ENCODE data around the gene GTF2A1.
"Not testable (repeated sequence)": the region's sequence is repeated elsewhere in the genome, so short reads cannot be mapped to it uniquely, and the experiment has no call there.

Gene GTF2A1

DNA sequence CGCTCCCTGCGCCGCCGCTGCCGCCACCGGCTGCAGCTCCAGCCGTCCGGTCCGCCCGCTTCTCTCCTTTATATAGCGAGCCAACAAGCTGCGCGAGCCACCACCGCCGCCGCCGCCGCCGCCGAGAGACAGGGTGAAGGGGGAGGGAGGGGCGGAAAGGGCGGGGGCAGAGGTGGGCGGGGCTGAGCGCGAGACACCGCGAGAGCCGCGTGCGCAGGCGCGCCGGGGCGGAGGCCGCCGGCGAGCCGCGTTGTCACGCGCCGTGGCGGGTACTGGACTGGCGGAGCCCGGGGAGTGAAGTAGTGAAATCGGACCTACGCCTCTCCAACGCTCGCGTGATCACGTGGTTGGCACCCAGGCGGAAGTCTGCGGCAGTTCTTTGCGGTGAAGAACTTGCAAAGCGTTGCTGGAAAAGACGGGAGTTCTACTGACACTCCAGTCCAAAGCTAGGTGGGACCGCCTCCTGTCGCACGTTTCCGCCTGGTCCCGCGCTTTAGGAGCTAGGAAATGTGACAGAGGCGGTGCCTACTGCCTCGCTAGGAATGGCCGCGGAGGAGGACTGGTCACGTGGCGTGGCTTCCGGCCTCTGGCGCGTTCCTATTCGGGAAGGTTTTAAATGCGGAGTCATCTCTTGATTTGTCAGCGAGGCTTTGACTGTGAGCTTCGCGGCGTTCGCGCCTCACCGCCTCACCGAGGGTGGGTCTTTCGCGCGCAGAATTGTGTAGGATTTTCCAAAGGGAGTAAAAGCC lies at the start of gene GTF2A1:
GTF2A1 (minus strand) TSS at position 130 of the 749 bp plus-strand sequence. CDS start 441 bp downstream, outside the sequence.
- peak; percentile 95 for DNase-seq

DNA sequence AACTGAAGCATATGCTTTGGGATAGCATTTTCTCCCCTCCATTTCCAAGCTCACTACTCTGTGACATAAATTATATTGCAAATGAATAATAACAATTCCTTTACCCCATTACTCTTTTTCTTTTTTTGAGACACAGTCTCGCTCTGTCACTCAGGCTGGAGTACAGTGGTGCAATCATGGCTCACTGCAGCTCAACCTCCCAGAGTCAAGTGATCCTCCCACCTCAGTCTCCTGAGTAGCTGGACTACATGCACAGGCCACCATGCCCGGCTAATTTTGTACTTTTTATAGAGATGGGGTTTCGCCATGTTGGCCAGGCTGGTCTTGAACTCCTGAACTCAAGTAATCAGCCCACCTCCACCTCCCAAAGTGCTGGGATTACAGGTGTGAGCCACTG lies 49.2 kb upstream of the GTF2A1 start:
- DNase-seq: no peak

DNA sequence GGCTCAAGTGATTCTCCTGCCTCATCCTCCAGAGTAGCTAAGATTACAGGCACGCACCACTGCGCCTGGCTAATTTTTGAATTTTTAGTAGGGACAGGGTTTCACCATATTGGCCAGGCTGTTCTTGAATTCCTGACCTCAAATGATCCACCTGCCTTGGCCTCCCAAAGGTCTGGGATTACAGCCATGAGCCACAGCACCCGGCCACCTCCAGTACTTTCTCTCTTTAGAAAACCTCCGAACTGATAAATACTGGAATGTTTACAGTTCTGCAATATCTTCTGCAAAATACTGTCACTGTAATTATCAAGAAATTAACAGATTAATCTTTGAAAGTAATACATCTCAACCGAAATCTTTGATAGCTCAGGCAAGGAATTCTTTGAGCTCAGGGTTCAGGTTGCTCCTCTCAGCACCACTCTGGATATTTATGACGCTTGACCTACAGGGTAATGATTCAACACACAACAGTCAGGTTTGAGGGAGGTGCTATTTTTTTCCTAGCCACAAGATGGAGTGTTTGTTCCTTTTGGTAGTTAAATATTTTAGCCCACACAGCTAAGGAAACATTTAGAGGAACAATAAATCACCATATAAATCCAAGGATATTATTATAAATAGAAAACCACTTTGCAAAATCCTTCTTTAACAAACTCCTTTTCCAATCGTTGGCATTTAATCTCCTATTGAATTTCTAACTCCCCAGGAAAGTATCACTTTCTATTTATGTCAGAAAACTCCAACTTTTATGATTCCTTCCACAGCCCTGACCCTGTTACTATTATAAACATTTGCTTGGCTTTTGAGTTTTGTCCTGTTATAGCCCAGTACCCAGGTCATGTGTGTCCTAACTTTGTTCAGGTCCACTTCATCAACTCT lies 48.6 kb upstream of the GTF2A1 start:
- DNase-seq: peak; percentile 15

DNA sequence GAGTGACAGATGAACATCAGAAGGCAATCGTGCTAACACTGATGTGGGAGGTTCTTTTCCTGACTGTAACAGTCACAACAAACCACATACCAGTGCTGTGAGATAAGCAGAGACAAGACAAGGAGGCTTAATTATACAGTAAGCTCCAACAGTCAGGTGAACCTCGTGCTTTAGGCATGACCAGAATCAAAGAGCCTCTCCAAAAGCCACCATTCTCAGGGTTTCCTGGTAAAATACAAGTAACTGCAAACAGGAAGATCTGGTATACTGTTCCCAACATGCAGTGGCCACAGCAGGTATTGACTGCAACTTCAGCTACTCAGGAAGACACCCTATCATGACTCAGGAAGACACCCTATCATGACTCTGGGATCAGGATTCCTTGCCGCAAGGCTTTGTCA lies 47.3 kb upstream of the GTF2A1 start:
- no peak for DNase-seq

DNA sequence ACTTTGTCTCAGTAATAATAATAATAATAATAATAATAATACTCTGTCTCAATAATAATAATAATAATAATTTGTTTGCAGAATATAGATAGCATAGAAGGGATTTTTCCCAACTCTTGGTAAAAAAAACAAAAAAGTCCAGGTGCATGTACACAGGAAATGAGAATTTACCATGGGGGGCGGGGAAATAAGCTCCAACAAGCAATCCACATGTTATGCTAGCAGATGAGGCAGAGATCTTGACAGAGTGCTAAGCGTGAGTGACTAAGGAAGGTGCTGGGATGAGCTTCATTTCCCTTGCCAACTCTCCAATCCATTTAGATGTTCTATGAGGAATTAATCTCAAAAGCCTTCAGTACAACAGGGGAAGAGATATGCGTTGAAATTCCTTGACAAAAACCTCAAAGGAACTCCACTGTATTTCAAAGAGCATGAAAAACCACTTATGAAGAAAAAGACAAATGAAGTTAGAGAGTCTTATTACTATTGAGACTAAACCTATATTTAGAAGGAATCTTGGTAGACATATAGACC lies 44.9 kb upstream of the GTF2A1 start:
- DNase-seq: no peak

DNA sequence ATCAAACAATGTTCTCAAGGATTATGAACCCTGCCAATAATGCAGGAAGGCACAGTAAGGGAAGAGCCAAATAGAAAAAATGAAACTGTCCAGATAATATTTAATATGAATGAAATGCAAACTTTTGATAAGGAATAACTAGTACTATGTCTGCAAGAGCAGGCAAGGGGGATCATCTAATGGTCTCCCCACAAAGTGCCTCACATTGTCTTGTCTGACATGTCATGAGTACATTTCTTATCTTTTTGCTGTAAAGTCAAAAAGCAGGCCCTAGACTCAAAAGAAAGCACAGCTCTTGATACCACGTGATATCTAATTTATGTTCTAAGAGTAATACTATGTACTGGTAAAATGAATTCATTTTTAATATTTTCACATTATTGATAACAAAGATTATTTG lies 43.9 kb upstream of the GTF2A1 start:
- no peak for DNase-seq

DNA sequence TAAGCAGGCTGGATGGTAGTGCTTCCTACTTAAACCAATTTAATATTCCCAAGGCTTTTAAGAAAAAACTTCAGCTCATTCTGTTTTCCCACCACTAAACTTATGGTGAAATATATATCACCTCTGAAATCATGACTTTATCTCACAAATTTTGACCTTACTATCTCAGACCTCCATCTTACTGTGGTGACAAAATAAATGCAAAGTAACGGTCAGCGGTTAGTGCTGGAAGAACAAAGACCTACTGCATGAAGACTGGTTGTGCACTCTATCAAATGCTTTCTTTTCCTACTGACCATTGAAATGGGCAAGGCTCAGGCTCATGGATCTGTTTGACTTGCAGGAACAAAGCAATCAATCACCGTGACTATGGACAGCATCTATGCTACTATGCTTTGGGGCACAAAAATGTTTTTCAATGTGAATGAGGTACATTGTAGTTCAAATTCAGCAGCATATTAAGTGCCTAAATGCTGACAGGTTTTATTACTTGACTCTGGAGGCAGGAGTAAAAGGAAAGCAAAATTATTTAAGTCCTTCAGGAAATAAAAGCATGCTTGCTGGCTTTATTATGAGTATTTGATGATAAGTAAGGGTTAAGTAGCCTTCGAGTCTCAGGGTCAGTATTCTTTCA lies 43.1 kb upstream of the GTF2A1 start:
- DNase-seq: no peak

DNA sequence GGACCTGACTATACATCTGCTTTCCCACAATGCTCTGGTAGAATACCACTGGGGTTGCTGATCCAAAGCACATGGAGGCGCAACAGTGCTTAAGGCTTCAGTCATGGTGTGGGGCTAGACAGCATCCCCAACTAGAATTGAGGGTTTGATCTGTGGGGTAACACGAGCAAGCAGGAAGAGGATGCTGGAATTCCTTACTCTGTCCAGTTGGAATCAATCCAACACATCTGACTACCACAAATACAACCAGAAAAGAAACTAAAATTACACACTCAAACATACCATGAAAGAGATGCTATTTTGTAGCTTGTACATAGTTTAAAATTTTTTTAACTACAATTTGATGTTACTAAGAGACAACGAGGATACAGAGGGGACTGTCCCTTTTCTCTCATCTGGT lies 40.4 kb upstream of the GTF2A1 start:
- DNase-seq: no peak

DNA sequence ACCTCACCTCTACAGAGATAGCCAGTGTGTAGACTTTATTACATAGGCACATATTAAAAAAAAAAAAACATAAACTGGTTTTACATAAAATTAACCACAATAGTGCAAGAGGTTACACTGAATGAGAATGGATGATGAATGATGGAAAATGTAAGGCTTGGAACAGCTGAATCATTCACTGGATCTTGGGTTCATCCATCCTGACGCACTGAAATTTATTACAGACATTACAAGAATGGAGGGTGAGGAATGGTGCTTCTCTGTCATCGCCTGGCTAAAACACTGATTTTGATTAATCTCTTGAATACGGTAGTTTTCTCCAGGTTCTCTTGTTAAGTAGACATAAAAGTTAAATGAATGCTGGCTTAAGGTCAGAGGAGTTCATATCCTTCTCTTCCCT lies 40.0 kb upstream of the GTF2A1 start:
- no peak for DNase-seq

DNA sequence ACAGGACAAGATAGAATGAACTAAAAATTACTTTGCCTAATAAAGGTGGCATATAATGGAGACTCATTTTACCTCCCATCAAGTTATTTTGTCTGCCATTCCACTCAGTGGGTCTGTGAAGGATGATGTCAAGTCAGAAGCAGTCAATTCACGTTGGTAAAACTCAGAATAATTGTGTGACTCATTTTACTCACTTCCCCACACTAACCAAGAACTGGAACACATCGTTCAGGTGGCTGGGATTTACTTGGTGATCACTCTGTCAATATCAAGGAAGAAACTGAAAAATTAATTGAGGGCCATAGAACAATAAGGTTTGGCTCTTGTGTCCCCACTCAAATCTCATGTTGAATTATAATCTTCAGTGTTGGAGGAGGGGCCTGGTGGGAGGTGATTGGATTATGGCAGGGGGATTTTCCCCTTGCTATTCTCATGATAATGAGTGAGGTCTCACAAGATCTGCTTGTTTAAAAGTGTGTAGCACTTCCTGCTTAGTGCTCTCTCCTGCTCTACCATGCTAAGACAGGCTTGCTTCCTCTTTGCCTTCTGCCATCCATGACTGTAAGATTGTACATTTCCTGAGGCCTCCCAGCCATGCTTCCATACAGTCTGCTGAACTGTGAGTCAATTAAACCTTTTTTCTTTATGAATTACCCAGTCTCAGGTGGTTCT lies 35.7 kb upstream of the GTF2A1 start:
- no peak for DNase-seq

DNA sequence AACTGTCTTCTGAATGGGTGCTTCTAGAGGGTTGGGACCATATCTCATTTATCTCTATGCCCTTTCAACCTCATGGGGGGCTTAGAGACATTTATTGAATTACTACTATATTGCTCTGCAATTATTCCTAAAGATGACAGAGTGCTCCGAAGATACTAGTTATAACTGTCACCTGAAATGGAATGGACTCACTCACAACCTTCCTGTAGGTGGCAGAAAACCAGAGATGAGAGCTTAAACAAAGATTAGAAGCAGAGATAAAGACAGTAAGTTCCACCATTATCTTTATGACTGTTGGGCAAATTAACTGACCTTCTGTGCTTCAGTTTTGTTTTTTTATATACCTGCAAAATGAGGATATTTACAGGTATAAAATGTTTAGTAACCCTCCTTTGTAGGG lies 31.5 kb upstream of the GTF2A1 start:
- no peak for DNase-seq

DNA sequence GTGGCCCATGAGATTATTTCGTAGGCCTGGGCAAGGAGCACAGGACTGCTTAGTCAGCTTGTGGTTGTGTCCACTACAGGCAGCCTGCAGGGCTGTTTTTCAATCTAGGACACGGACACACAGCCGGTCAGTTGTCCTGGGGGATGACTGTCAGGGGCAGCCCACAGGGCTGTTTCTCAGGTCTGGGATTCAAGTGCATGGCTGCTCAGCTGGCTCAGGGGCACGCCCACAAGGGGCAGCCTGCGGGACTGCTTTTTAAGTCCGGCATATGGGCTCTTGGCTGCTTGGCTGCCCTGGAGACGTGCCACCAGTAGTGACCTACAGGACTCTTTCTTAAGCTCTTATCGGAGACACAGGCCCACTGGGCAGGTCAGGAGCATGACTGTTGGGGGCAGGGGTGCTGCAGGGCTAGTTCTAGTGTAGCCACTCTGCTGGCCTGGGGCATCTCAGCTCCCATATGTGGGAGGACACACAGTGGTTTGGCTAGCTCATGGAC lies 26.6 kb upstream of the GTF2A1 start:
- DNase-seq: no peak

DNA sequence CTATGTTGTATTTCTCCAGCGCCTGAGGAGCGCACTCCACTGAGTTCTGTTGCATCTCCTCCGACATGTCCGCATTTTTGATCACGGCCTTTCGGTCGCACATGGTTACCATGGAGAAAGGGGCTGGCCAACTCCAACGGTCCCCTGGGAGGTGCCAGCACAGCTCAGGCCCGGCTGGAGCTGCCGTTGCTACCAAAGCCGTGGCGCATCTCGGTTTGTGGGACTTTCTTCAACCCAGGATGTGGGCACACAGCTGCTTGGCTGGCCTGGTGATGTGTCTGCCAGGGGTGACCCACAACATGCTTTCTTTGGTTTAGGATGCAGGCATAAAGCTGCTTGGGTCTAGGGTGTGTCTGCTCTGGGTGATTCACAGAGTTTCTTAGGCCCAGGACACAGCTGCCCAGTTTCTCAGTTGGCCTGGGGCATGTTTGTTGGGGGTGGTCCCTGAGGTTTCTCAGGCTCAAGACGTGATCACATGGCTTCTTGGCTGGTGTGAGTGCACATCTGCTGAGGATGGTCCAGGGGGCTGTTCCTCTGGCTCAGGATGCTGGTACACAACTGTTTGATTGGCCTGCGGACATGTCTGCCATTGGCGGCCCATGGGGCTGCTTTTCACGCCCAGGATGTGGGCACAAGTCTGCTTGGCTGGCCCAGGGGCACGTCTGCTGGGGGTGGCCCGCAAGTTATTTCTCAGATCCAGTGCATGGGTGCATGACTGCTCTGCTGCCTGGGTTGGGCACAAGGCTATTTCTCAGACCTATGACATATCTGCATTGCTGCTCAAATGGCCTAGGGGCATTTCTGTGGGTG lies 25.9 kb upstream of the GTF2A1 start:
- DNase-seq: peak; percentile 85

DNA sequence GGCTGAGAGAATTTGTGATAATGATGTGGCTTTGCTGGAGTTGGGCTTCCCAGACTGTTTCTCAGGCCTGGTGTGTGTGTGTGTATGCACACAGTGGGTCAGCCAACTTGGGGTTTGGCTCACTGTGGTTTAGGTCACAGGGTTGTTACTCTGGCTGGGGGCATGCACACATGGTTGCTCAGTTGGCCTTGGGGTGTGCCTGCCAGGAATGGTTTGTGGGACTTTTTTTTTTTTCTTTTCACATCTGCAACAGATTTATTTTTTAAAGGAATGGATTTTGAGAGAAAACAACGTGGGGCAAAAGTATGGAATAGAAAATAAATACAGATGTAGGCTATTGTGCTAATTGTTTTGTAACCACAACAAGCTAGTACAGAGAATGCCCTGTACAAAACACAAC lies 25.0 kb upstream of the GTF2A1 start:
- no peak for DNase-seq

DNA sequence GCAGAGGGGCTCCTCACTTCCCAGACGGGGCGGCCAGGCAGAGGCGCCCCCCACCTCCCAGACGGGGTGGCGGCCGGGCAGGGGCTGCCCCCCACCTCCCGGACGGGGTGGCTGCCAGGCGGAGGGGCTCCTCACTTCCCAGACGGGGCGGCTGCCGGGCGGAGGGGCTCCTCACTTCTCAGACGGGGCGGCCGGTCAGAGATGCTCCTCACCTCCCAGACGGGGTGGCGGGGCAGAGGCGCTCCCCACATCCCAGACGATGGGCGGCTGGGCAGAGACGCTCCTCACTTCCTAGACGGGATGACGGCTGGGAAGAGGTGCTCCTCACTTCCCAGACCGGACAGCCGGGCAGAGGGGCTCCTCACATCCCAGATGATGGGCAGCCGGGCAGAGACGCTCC lies 23.7 kb upstream of the GTF2A1 start:
- DNase-seq: not testable (repeated sequence)

DNA sequence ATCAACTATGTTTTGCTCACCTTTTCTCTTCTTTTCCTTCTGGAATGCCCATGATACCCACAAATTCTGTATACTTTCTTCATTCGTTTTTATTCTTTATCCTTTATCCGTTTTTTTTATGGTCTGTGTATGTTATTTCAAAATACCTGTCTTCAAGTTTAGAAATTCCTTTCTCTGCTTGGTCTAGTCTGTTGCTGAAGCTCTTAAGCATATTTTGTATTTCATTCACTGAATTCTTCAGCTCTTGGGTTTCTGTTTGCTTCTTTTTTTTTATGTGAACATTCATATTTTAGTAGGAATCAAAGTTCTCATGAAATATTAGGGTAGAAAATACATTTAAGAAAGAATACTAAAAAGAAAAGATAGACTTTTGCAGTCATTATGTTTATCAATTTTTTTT lies 22.7 kb upstream of the GTF2A1 start:
- no peak for DNase-seq

DNA sequence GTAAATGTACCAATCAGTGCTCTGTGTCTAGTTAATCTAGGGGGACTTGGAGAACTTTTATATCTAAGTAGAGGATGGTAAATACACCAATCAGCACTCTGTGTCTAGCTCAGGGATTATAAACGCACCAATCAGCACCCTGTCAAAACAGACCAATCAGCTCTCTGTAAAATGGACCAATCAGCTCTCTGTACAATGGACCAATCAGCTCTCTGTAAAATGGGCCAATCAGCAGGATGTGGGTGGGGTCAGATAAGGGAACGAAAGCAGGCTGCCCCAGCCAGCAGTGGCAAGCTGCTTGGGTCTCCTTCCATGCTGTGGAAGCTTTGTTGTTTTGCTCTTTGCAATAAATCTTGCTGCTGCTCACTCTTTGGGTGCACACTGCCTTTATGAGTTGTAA lies 16.1 kb upstream of the GTF2A1 start:
- DNase-seq: not testable (repeated sequence)

DNA sequence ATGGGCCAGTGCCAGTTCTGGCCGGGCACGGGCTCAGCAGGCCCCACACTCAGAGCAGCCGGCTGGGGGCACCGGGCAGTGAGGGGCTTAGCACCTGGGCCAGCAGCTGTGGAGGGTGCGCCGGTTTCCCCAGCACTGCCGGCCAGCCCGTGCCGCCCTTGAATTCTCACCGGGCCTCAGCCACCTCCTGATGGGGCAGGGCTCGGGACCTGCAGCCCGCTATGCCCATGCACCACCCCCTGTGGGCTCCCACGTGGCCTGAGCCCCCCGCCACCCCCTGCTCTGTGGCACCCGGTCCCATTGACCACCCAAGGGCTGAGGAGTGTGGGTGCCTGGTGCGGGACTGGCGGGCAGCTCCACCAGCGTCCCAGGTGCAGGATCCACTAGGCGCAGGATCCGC lies 15.4 kb upstream of the GTF2A1 start:
- no peak for DNase-seq

DNA sequence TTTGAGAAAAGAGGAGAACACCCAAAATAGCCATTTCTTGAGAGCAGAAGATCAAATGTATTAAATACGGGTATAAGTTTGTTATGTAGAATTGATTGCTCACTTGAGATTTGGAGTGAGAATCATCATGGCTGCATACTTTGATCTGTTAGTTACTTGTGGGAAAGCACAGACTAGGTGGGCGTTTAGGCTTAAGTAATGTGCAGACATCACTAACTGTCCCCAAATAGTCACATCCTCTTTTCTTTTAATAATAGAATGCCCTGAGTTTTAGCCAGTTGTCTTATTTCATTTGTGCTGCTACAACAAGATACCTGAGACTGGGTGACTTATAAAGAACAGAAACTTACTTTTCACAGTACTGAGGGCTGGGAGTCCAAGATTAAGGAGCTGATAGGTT lies 14.3 kb upstream of the GTF2A1 start:
- no peak for DNase-seq

DNA sequence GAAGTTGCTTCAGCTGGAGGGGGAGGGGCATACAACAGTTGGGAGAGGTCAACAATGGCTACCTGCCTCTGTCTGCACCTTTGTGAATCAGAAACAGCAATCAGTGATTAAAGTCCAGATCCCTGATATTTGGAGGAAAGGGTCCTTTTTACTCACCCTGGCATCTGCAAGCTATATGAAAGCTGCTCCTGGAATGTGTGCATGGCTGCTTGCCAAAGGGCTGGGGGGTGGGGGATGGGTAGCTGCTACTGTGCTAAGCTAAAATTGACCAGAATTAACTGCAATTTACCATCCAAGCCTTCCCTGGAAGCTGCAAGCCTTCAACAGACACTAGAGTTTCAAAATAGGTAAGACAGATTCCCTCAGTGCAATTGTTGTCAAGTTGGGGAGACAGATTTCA lies 13.5 kb upstream of the GTF2A1 start:
- peak; percentile 2 for DNase-seq

DNA sequence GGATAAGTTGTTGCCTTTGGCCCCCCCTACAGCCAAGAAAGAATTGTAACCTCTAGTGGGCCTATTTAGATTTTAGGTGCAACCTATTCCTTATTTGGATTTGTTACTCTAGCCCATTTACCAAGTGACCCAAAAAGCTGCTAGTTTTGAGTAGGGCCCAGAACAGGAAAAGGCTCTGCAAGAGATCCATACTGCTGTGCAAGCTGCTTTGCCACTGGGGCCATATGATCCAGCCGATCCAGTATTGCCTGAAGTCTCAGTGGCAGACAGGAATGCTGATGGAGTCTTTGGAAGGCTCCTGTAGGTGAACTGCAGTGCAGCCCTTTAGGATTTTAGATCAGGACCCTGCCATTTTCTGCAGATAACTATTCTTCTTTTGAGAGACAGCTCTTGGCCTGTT lies 12.9 kb upstream of the GTF2A1 start:
- DNase-seq: no peak

DNA sequence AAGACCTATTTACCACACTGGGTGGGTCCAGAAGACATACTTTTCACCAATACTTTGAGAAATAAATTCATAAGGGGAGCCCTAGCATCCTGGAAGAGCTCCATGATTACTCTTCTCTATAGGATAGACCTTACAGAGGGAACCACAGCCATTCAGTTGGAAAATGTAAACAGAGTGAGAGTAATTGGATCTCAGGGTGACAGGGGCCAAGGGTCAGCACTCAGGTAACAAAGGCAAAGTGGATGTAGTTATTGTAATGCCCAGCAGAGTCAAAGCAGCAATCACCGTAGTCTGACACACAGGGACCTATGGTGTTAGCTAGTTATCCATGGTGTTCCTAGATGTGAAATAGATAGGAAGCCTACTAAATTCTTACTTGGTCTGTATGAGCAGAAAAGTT lies 10.8 kb upstream of the GTF2A1 start:
- DNase-seq: no peak
